ENCODE data around the gene MRTFB.

DNA sequence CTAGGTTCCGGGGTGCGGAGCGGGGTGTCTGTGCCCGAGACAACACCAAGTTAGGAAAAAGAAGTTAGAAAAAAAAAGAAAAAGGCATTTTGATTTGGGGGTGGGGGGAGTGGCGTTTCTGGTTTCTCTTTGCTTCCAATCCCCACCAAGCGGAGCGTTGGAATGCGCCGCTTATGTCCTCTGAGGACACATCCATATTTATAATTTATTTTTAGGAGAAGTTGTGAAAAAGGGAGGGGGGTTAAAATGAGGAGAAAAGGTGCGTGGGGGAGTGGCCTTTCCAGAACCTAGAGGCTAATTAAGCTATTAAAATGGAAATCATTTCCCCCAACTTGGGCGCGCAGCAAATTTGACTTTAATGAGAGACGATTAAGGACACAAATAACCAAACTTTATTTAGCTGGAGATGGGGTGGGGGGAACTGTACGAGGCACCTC, 232.1 kb downstream of the MRTFB start:
- TF ChIP-seq, protein P1, sequence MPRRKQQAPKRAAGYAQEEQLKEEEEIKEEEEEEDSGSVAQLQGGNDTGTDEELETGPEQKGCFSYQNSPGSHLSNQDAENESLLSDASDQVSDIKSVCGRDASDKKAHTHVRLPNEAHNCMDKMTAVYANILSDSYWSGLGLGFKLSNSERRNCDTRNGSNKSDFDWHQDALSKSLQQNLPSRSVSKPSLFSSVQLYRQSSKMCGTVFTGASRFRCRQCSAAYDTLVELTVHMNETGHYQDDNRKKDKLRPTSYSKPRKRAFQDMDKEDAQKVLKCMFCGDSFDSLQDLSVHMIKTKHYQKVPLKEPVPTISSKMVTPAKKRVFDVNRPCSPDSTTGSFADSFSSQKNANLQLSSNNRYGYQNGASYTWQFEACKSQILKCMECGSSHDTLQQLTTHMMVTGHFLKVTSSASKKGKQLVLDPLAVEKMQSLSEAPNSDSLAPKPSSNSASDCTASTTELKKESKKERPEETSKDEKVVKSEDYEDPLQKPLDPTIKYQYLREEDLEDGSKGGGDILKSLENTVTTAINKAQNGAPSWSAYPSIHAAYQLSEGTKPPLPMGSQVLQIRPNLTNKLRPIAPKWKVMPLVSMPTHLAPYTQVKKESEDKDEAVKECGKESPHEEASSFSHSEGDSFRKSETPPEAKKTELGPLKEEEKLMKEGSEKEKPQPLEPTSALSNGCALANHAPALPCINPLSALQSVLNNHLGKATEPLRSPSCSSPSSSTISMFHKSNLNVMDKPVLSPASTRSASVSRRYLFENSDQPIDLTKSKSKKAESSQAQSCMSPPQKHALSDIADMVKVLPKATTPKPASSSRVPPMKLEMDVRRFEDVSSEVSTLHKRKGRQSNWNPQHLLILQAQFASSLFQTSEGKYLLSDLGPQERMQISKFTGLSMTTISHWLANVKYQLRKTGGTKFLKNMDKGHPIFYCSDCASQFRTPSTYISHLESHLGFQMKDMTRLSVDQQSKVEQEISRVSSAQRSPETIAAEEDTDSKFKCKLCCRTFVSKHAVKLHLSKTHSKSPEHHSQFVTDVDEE (CRISPR knock-in tag; IDR thresholded peaks at IDR 0.05) = no peak
- TF ChIP-seq, protein P2, sequence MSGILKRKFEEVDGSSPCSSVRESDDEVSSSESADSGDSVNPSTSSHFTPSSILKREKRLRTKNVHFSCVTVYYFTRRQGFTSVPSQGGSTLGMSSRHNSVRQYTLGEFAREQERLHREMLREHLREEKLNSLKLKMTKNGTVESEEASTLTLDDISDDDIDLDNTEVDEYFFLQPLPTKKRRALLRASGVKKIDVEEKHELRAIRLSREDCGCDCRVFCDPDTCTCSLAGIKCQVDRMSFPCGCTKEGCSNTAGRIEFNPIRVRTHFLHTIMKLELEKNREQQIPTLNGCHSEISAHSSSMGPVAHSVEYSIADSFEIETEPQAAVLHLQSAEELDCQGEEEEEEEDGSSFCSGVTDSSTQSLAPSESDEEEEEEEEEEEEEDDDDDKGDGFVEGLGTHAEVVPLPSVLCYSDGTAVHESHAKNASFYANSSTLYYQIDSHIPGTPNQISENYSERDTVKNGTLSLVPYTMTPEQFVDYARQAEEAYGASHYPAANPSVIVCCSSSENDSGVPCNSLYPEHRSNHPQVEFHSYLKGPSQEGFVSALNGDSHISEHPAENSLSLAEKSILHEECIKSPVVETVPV (CRISPR knock-in tag; IDR thresholded peaks at IDR 0.05) = no peak
- TF ChIP-seq SNAI2 (CRISPR knock-in tag; IDR thresholded peaks at IDR 0.05) = no peak
- no peak for TF ChIP-seq ARNTL (CRISPR knock-in tag; IDR thresholded peaks at IDR 0.05; ENCODE audit: borderline replicate concordance, low read depth)
- TF ChIP-seq ZFP30 (CRISPR knock-in tag; IDR thresholded peaks at IDR 0.05) = no peak
- no peak for TF ChIP-seq PPARA (CRISPR knock-in tag; IDR thresholded peaks at IDR 0.05; ENCODE audit: borderline replicate concordance)
- no peak for TF ChIP-seq OSR1 (CRISPR knock-in tag; IDR thresholded peaks at IDR 0.05)
- TF ChIP-seq, protein P3, sequence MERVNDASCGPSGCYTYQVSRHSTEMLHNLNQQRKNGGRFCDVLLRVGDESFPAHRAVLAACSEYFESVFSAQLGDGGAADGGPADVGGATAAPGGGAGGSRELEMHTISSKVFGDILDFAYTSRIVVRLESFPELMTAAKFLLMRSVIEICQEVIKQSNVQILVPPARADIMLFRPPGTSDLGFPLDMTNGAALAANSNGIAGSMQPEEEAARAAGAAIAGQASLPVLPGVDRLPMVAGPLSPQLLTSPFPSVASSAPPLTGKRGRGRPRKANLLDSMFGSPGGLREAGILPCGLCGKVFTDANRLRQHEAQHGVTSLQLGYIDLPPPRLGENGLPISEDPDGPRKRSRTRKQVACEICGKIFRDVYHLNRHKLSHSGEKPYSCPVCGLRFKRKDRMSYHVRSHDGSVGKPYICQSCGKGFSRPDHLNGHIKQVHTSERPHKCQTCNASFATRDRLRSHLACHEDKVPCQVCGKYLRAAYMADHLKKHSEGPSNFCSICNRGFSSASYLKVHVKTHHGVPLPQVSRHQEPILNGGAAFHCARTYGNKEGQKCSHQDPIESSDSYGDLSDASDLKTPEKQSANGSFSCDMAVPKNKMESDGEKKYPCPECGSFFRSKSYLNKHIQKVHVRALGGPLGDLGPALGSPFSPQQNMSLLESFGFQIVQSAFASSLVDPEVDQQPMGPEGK (CRISPR knock-in tag; IDR thresholded peaks at IDR 0.05; ENCODE audit: borderline replicate concordance) = no peak
- TF ChIP-seq, protein P4, sequence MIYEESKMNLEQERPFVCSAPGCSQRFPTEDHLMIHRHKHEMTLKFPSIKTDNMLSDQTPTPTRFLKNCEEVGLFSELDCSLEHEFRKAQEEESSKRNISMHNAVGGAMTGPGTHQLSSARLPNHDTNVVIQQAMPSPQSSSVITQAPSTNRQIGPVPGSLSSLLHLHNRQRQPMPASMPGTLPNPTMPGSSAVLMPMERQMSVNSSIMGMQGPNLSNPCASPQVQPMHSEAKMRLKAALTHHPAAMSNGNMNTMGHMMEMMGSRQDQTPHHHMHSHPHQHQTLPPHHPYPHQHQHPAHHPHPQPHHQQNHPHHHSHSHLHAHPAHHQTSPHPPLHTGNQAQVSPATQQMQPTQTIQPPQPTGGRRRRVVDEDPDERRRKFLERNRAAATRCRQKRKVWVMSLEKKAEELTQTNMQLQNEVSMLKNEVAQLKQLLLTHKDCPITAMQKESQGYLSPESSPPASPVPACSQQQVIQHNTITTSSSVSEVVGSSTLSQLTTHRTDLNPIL (CRISPR knock-in tag; IDR thresholded peaks at IDR 0.05; ENCODE audit: low read depth) = no peak
